MV-4-11 (cell line): Measurements from ENCODE around the gene OGFOD1.

ENCODE experiments used
- DNase-seq: peaks from one replicate; lab custom pipeline; 2025; lab: John Stamatoyannopoulos, UW

The OGFOD1 gene

GRCh38 chr16:56450986-56451752 lies at the start of gene OGFOD1, which contains the start of gene NUDT21:
TSS of gene OGFOD1 (plus strand) at chr16:56451554. CDS start at chr16:56451613, 59 bp downstream.
TSS of gene NUDT21 (minus strand) at chr16:56451332. CDS start at chr16:56451202, 130 bp downstream.
- DNase-seq, result peak; percentile 98

- peak; percentile 42 for DNase-seq
Observed at GRCh38 chr16:56405977-56406672, 45.2 kb upstream of the OGFOD1 start.

- DNase-seq, result no peak
Observed at GRCh38 chr16:56408379-56409098, 42.8 kb upstream of the OGFOD1 start.

GRCh38 chr16:56409195-56409594 lies 42.2 kb upstream of the OGFOD1 start:
- DNase-seq, result peak; percentile 62

- DNase-seq, result no peak
Observed at GRCh38 chr16:56411123-56411522, 40.2 kb upstream of the OGFOD1 start.

- no peak for DNase-seq
Observed at GRCh38 chr16:56411624-56412023, 39.7 kb upstream of the OGFOD1 start.

GRCh38 chr16:56413381-56413780 lies 38.0 kb upstream of the OGFOD1 start:
- no peak for DNase-seq

GRCh38 chr16:56414366-56414765 lies 37.0 kb upstream of the OGFOD1 start:
- DNase-seq, result no peak

- peak; percentile 17 for DNase-seq
Observed at GRCh38 chr16:56415875-56416274, 35.5 kb upstream of the OGFOD1 start.

GRCh38 chr16:56417138-56417537 lies 34.2 kb upstream of the OGFOD1 start:
- DNase-seq, result no peak

- no peak for DNase-seq
Observed at GRCh38 chr16:56419740-56420548, 31.4 kb upstream of the OGFOD1 start.

- no peak for DNase-seq
Observed at GRCh38 chr16:56420613-56421012, 30.7 kb upstream of the OGFOD1 start.

- DNase-seq, result no peak
Observed at GRCh38 chr16:56421313-56421712, 30.0 kb upstream of the OGFOD1 start.

GRCh38 chr16:56421976-56422669 lies 29.2 kb upstream of the OGFOD1 start:
- no peak for DNase-seq

- DNase-seq, result no peak
Observed at GRCh38 chr16:56422896-56423441, 28.4 kb upstream of the OGFOD1 start.

- peak; percentile 69 for DNase-seq
Observed at GRCh38 chr16:56423584-56424403, 27.6 kb upstream of the OGFOD1 start.

- DNase-seq, result no peak
Observed at GRCh38 chr16:56424404-56424764, 27.0 kb upstream of the OGFOD1 start.

GRCh38 chr16:56424791-56425438 lies 26.4 kb upstream of the OGFOD1 start:
- no peak for DNase-seq

- DNase-seq, result peak; percentile 53
Observed at GRCh38 chr16:56425439-56425832, 25.9 kb upstream of the OGFOD1 start, which contains the start of gene AMFR. TSS of gene AMFR (minus strand) at chr16:56425545. CDS start at chr16:56425327, 218 bp downstream.
